Measurements from ENCODE around the gene SRSF7. TPM values are rescaled to one million over a fixed set of nuclear protein-coding genes. Genes with fewer than 3 reads are reported as not detected.

The SRSF7 gene
- total and polyA plus RNA-seq, 8 donors = 57.9 to 163 (median 95.4) TPM

- Histone ChIP-seq H3K4me1 (peaks cover 0 to 48% (median 11%) of the 10 kb centered on the region in 4 donors), H3K36me3 (peaks cover 6 to 66% (median 60%) of the 10 kb centered on the region in 4 donors), H3K9me3 (no peaks in the 10 kb centered on the region), H3K27me3 (no peaks in the 10 kb centered on the region), H3K4me3 (no peak overlapping the region), H3K27ac (peak overlapping the region in 1 of 5 donors; percentile 26)
- 49 to 66% (median 61%) methylated on average over 6 of the region's 6 CpGs for WGBS, 5 donors
- no peak for DNase-seq
- intact Hi-C loops (cut with DNase I; ENCODE audit: low total_unique reads) = no loop called here
- TF ChIP-seq POLR2AphosphoS5 (IDR thresholded peaks at IDR 0.05) = no peak
- no peak for TF ChIP-seq POLR2A (IDR thresholded peaks at IDR 0.05)
- TF ChIP-seq, protein P1, sequence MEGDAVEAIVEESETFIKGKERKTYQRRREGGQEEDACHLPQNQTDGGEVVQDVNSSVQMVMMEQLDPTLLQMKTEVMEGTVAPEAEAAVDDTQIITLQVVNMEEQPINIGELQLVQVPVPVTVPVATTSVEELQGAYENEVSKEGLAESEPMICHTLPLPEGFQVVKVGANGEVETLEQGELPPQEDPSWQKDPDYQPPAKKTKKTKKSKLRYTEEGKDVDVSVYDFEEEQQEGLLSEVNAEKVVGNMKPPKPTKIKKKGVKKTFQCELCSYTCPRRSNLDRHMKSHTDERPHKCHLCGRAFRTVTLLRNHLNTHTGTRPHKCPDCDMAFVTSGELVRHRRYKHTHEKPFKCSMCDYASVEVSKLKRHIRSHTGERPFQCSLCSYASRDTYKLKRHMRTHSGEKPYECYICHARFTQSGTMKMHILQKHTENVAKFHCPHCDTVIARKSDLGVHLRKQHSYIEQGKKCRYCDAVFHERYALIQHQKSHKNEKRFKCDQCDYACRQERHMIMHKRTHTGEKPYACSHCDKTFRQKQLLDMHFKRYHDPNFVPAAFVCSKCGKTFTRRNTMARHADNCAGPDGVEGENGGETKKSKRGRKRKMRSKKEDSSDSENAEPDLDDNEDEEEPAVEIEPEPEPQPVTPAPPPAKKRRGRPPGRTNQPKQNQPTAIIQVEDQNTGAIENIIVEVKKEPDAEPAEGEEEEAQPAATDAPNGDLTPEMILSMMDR (IDR thresholded peaks at IDR 0.05) = no peak
- no peak for TF ChIP-seq EP300 (IDR thresholded peaks at IDR 0.05)
Observed at GRCh38 chr2:38733300-38733971, 17.7 kb downstream of the SRSF7 start.

- DNase-seq = no peak
- H3K27me3 ChIP-seq = no peaks in the 10 kb centered on the region
- H3K4me3 ChIP-seq = no peak overlapping the region
- intact Hi-C loops (cut with DNase I; ENCODE audit: low total_unique reads) = no loop called here
- H3K27ac ChIP-seq = no peak overlapping the region
- peaks cover 0 to 32% (median 9%) of the 10 kb centered on the region in 4 donors for H3K4me1 ChIP-seq
- WGBS, 5 donors = 86 to 88% (median 87%) methylated on average over 14 of the region's 14 CpGs
- no peaks in the 10 kb centered on the region for H3K9me3 ChIP-seq
- TF ChIP-seq EP300 (IDR thresholded peaks at IDR 0.05) (no peak), POLR2A (IDR thresholded peaks at IDR 0.05) (no peak), POLR2AphosphoS5 (IDR thresholded peaks at IDR 0.05) (no peak)
- TF ChIP-seq, protein P1 (IDR thresholded peaks at IDR 0.05) = no peak
- peaks cover 5 to 52% (median 48%) of the 10 kb centered on the region in 4 donors for H3K36me3 ChIP-seq
Observed at GRCh38 chr2:38731684-38732221, 19.4 kb downstream of the SRSF7 start.

GRCh38 chr2:38731090-38731489, 20.1 kb downstream of the SRSF7 start:
- DNase-seq = no peak
- 82 to 98% (median 96%) methylated on average over 7 of the region's 7 CpGs for WGBS, 5 donors
- Histone ChIP-seq H3K27me3 (no peaks in the 10 kb centered on the region), H3K4me1 (peaks cover 0 to 25% (median 6%) of the 10 kb centered on the region in 4 donors), H3K9me3 (no peaks in the 10 kb centered on the region), H3K36me3 (peaks cover 5 to 52% (median 48%) of the 10 kb centered on the region in 4 donors), H3K27ac (no peak overlapping the region), H3K4me3 (no peak overlapping the region)
- intact Hi-C loops (cut with DNase I; ENCODE audit: low total_unique reads) = no loop called here
- TF ChIP-seq, protein P1 (IDR thresholded peaks at IDR 0.05) = no peak
- TF ChIP-seq POLR2A (IDR thresholded peaks at IDR 0.05) (no peak), EP300 (IDR thresholded peaks at IDR 0.05) (no peak), POLR2AphosphoS5 (IDR thresholded peaks at IDR 0.05) (no peak)

DNA sequence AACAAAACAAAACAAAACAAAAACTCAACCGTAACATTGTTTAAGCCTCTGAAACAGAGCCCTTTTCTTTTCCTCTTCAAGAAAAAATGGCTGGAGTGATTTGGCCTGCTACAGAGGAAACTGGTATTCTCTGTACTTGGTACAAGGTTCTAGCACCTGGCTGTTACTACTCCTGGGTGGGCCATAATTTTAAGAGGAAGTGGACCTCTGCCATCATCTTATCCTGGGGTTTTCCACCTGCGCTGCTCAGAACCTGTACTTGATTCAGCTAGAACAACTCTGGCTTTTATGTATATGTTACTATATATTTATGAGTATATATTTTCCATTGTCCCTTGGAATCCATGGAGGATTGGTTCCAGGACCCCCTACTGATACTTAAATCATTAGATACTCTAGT, 22.5 kb downstream of the SRSF7 start:
- Histone ChIP-seq H3K27me3 (no peaks in the 10 kb centered on the region), H3K36me3 (peaks cover 5 to 45% (median 43%) of the 10 kb centered on the region in 4 donors), H3K4me3 (no peak overlapping the region), H3K4me1 (peaks cover 0 to 5% (median 0%) of the 10 kb centered on the region in 4 donors), H3K27ac (no peak overlapping the region), H3K9me3 (no peaks in the 10 kb centered on the region)
- 0 to 86% (median 49%) methylated on average over 2 of the region's 2 CpGs for WGBS, 5 donors
- no peak for TF ChIP-seq EP300 (IDR thresholded peaks at IDR 0.05)
- TF ChIP-seq POLR2AphosphoS5 (IDR thresholded peaks at IDR 0.05) = no peak
- TF ChIP-seq, protein P1 (IDR thresholded peaks at IDR 0.05) = no peak
- TF ChIP-seq POLR2A (IDR thresholded peaks at IDR 0.05) = no peak
- DNase-seq = no peak
- intact Hi-C loops (cut with DNase I; ENCODE audit: low total_unique reads) = loop anchor here (5.0 kb wide), 1 partner anchor 146 kb away; no protein-coding TSS in a partner anchor
